SHP77 (cell line): ENCODE measurements around the gene DDOST.
A peak's percentile ranks its signal among the peaks of the same experiment; 100 is the strongest.
"Not testable (repeated sequence)": the region's sequence is repeated elsewhere in the genome, so short reads cannot be mapped to it uniquely, and the experiment has no call there.

Experiments
- DNase-seq, 2 experiments: peaks; one replicate each; lab custom pipeline; 2025; lab: John Stamatoyannopoulos, UW

Gene DDOST

DNA sequence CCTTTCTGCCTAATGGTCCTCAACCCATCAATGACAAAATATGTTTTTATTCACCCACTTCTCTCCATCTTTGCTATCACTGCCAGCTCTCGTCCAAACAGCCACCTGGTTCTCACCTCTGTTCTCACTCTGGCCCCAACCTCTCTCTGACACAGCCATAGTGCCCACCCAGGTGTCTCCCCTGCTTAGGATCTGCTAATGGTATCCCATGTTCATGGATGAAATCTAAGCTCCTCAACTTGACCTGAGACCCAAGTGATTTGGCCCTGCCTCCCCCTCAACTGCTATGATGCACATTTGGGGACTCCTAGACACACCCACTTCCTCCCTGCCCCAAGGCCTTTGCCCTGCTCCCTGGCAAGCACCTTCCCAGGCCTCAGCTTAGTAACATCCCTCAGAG is 30.7 kb upstream of the DDOST start:
- DNase-seq, result no peak

DNA sequence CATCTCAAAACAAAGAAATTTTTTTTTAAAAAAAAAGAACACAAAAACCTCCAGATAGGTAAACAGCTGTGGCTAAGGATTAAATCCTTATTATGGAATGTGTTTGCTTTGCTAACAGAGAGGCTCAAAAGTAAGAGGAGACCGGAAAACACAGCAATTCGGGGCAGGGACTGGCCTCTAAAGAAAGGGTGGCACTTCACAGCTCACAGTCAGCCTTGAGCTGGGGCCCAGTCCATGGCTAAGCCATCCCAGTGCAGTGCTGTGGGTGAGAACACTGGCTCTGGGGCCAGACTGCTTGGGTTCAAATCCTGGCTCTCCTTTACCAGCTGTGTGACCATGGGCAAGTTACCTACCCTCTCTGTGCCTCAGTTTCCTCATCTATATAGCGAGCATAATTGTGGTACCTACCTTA is 28.5 kb upstream of the DDOST start:
- DNase-seq, result no peak

DNA sequence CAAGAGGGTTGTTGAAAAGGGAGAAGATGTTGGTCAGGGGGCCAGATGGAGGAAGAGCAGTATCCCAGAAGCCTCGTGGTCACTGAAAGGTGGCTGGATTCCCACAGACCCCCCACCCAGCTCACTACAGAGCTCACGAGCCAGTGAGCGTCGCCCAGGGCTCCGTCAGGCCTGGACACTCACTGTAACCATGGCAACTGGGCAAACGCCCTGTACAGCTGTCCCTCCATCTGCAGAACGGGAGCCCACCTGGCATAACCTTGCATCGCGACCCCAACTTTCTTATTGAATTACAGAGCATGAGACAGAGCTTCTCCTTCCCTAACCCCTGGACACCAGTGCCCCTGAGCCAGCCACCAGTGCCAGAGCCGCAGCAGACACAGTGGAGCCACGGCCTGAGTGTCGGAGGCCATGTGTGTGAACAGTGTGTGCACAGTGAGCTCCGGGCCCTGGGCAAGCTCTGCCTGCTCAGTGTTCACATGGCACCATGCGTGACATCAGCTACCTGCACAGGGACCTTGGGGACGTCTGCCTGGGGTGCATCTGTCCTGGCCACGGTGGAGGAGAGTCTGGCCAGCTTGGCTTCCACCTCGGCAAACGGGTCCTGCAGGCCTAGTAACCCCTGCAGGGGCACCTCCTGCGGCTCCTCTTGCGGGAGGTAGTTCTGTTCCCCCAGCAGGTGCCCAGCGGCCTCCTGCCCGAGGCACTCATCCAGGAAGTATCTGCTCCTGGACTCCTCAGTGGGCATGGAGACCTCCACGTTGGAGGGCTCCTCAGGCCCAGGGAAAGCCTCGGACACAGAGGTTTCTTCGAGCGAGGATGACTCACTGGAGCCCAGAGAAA is 25.9 kb upstream of the DDOST start:
- peak in 1 of 2 experiments; percentile 53 for DNase-seq

DNA sequence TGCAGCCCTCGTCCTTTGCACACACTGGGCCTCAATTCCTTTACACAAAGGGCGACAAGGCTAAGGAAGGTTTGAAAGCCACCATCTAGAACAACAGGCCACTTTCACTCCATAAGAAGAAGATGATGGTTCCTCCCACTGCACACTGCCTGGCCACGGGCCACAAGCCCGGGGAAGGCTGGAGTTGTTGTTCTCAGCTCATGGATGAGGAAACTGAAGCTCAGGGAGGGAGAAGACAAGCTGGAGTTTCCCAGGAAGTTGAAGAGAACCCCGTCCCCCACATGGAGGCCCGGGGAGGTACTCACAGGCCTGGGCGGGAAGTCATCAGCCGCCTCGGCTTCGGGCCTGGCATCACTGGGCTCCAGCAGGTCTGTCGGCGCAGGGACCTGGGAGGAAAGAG is 24.6 kb upstream of the DDOST start:
- no peak for DNase-seq

DNA sequence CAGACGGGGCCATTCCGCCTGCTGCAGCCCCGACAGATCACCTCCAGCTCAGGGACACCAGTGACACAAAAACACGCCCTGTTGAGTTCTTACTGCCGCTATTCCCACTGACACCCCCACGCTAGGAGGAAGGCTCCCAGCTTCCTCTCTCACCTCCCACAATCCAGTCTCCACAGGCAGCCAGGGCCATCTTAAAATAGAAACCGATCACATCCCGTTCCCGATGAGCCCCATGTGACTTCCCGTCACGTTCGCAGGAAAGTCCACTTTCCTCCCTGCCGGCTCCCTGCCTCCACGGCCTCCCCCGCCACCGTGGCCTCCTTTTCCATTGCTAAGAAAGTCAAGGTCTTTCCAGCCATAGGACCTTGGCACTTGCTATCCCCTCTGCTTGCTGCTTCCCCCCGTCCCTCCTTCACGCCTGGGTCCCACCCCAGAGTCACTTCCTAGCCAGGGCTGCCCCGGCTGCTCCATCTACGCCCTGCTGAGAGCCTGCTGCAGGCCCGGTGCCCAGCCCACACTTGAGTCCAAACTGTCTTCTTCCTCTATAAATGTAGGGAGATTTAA is 24.0 kb upstream of the DDOST start:
- no peak for DNase-seq

DNA sequence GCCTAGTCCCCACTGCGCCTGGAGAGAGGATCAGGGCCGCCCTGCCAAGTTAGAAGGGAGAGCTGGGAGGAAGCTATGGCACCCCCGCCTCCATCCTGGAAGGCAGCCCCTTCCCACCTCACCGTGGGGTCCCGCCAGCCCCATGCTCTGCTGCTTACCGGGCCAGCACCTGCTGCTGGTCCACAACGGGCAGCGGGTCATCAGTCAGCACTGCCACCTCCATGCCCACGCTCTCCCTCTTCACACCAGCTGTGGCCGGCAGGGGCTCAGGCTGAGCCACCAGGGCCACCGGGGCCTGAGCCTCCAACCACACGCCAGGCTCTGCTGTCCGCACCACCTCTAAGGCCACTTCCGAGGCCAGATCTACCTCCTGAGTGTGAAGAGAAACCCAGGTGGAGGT is 23.5 kb upstream of the DDOST start:
- no peak for DNase-seq

DNA sequence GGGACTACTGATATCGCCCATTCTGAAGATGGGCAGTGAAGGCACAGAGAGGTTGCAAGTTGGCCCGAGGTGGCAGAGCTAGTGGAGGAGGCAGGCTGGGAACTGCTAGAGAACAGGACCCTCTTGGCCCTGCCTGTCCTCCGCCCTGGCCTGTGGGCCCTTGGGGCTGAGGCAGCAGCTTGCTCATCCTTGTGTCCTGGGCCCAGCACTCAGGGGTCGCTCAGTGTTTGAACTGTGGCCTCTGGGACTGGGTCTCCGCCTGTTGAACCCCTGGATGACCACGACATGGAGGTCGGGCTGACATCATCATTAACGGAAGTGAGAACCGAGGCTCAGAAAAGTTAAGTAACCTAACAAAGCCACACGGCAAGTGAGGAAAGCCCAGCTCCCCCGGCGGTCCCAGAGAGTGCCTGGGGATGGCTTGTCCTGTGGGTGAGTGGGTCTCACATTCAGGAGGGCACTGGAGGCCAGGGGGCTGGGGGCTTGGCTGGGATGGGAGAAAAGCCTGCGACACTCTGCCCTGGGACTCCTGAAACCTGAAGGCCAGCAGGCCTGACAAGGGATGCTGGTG is 23.0 kb upstream of the DDOST start:
- no peak for DNase-seq

DNA sequence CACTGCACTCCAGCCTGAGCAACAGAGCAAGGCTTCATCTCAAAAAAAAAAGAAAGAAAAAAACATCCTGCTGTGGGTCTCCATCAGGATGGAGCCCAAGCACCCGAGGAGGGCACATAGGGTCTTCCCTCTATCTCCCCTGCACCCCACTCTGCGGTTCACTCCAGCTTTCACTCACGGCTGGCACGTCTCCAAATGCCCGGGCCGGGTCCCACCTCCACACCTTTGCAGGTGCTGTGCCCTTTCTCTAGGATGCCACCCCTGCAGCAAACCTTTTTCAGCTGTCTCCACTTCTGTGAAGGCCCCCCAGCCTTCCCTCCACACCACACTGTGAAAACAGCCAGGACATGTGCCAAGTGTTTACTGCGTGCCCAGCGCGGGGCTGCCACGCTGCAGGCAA is 22.4 kb upstream of the DDOST start:
- no peak for DNase-seq

DNA sequence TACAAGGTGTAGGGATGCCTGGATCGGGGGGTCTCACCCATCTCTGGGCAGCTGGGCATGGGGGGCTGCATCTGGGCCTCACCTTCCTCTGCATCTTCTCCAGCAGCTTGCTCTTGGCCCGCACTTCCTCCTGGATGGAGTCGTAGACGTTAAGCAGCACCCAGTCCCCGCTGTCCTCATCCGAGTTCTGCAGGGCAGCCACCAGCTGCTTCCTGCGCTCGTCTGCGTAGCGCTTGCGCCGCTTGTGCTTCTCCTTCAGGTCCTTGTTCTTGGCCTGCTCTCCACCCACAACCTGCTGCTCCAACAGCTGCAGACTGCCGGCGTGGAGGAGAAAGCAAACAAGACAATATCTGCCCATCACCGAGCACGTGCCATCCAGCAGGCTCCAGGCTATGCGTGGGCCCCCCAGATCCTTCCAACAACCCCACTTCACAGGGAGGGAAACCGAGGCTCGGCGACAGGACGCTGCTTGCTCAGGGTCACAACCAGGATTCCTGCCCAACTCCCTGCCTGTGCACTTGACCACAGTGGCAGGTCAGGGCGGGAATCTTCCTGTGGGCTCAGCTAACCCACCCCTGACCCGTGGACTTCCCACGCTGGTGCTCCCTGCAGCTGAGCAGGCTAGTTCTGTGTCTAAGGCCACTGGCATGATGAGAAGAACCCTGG is 21.5 kb upstream of the DDOST start:
- peak; percentile 42 to 82 for DNase-seq

DNA sequence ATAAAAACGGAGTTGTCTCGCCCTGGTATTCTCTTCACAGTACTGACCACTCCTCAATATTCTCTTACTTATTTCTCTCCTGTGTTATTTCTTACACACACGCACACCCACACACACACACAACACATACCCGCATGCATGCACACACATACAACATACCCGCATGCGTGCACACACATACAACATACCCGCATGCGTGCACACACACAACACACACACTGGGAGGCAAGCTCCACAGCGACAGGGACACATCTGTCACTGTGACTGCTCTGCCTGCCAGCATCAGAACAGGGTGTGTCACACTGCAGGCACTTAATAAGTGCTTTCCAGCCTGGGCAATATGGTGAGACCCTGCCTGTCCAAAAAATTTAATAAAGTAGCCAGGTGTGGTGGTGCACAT is 20.8 kb upstream of the DDOST start:
- peak in 1 of 2 experiments; percentile 20 for DNase-seq

DNA sequence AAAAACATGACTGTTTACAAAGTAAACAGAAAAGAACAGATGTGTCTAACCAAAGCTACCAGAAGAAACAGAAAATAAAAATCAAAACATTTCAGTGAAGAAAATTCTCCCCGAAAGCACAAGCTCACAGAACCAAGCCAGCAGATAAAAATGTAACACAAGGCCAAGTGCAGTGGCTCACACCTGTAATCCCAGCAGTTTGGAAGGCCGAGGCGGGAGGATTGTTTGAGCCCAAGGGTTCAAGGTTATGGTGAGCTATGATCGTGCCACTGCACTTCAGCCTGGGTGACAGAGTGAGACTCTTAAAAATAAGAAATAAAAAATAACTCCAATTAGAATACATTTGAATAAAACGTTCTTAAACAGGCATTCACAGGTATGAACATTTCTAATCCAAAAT is 19.1 kb upstream of the DDOST start:
- no peak for DNase-seq

DNA sequence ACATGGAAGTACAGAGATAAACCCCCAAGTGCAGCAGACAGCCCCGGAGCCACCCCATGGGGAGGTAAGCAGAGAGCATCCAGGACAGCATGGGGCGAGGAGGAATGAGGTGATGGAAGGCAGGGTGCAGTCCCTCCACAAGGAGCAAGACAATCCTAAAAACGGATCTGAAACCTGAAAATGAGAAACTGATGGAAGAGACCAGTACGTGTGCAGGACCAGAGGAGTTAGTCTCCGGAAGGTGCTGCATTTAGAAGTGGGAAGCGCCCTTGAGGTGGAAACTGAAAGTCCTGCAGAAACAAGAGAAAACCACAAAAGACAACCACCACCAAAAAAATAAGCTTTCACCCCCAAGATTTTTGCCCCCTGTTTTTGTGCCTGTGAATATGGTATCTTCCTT is 17.4 kb upstream of the DDOST start:
- no peak for DNase-seq

DNA sequence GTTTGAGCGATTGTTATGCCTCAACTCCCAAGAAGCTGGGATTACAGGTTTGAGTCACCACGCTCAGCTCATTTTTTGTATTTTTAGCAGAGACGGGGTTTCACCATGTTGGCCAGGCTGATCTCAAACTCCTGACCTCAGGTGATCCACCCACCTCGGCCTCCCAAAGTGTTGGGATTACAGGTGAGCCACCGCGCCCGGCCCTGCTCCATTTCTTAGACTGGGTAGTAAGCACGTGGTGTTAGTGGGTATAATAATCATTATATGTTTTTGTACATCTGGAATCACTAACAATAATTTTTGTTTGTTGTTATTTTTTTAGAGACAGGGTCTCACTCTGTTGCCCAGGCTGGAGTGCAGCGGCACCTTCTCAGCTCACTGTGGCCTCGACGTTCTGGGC is 12.5 kb upstream of the DDOST start:
- not testable (repeated sequence) for DNase-seq

DNA sequence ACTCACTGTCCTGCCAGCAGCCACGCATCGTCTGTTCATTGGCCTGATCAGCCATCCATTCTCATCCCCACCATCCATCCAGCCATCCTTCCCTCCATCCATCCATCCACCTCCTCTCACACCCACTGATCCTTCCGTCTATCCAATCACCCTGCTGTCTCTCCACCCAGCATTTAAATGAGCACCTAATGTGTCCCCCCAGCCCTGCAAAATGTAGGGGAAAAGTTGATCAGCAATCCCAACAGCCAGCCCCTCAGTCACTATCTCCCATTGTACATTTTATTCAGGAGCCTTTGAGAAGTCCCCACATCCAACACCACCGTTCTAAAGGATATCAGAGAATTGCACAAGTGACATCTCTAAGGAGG is 11.1 kb upstream of the DDOST start:
- no peak for DNase-seq

DNA sequence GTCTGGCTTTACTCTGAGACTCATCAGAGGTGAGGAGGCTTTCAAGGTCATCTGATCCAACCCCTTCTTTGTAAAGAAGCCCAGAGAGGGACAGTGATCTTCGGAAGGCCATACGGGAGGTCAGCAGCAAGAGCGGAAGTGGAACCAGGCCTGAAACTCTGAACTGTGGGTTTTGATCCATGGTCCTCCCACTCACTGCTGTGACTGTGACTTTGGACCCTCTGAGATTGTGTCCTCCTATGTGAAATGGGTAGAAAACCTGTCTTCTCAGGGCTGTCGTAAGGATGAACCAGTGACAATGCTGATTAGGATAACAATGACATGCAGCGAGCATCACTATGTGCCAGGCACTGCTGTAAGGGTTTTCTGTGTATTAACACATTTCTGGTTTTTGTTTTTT is 9.8 kb upstream of the DDOST start:
- no peak for DNase-seq

DNA sequence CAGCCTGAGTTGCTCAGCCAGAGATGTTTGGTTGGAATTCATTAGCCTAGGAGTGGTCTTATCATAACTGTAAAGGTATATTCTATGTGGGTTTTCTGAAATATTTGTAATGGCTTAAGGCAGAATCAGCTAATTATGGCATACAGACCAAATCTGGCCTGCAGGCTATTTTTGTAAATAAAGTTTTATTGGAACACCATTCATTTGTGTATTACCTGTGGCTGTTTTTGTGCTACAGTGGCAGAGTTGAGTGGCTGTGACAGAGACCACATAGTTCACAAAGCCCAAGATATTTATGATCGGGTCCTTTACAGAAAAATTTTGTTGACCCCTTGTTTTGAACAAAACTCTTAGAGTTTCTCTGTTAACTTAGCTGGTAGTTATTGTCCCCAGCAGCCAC is 7.4 kb upstream of the DDOST start:
- DNase-seq, result no peak

DNA sequence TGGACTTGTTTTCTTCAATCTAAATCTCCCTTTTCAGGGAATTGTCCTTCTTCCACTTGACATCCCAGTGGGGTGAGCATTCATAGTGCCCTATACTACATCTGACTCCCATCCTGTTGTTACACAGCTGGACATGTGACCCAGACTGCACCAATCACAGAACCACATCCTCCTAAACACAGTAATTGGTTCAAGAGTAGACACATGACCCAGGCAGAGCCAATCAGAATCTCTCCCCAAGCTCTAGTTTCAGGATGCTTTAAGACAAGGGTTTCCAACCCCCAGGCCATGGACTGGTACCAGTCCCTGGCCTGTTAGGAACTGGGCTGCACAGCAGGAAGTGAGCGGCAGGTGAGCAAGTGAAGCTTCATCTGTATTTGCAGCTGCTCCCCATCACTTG is 5.6 kb upstream of the DDOST start:
- peak; percentile 57 to 68 for DNase-seq

DNA sequence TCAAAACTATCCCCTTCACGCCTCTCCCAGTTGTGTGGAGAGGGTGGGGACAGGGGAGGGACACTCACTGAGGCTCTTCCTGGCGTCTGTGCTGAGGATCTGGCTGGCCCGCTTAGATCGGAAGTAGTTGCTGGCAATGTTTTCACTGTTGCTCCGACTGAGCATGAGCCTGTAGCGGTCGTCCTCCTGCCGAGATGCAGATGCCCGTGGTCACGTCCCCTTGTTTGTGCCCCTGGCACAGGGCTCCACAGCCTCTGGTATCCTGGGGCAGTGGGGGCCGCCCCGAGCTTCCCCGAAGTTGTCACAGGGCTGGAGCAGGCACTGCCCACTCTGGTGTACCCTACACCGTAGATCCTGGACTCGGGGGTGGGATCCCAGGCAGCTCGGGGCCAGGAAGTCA is 5.0 kb upstream of the DDOST start:
- DNase-seq, result no peak

DNA sequence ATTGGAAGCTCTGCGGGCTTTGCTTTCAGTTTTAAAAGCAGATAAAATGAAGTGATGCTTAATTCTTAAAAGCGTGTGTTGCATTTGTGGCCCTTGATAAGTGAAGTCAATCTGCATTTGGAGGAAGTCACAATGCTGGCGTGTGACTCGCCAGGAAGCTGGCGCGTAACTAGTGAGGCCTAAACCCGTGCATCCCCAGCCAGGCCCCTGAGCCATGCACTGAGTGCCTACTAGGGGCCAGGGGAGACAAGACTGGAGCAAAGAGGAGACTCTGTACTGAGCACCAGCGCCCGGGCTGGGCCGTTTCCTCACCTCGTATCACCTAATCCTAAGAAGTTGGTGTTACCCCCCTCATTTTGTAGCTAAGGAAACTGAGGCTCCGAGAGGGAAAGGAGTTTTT is 4.6 kb upstream of the DDOST start:
- no peak for DNase-seq

DNA sequence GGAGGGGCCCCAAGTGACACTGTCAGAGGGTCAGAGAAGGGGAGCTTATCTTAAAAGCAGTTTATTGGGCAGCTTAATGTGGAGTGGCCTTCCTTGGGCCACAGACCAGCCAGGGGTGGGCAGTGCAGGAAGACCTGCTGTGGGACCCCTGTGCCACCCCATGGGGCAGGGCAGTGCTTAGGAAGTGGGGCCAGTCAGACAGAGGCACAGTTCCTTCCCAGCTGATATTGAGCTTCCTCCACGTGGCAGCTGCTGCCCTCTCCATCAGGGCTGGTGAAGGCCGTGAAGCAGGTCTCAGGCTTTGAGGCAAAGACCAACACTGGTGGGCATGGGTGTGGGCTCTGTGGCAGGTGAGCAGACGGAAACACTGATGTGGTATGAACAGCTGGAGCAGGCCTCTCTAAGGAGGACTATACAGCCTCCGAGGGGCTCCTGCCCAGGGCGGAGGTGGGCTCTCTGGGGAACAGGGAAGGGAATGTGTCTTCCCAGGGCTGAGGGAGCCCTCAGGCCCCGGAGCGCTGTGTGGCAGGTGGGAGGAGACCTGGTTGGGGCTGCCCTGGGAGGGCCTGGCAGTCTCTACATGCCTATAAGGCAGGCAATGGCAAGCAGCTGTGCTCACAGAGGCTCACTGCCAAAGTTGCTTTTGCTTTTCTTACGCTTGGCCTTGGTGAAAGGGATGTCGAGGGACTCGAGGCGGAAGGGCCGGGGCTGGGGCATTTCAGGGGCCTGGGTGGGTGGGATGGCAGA is 3.0 kb upstream of the DDOST start:
- DNase-seq, result peak in 1 of 2 experiments; percentile 25

DNA sequence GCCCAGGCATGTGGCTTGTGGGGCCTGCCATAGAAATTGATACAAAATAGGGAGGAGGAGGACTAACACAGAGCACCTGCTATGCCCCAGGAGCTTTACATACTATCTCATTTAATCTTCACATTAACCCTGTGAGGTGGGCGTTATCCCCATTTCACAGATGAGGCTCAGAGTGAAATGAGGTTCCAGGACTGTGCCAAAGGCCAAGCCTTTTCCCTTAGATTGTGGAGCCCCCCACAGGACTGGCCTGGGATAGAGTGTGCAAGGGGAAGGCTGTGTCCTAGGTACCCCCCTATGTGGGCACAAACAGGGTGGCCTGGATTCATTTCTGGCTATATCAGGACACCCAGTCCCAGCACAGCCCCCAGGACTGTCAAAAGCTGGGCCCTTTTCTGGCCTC is 2.2 kb upstream of the DDOST start:
- no peak for DNase-seq

DNA sequence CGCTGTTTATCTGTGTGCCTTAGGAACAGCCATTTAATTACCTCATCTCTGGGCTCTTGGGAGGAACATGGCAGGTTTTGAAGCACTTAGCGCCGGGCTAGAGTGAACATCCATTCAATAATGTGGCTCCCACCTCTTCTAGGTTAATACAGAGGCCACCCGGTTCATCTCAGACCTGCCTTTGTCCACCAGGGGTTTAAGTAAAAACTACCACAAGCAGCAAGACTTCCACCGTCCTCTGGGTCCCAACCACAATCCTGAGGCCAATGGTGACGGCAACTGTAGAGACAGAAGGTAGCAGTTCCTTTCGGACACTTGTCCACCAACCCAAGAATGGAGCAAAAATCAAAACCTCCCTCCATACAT is 924 bp upstream of the DDOST start:
- no peak for DNase-seq

DNA sequence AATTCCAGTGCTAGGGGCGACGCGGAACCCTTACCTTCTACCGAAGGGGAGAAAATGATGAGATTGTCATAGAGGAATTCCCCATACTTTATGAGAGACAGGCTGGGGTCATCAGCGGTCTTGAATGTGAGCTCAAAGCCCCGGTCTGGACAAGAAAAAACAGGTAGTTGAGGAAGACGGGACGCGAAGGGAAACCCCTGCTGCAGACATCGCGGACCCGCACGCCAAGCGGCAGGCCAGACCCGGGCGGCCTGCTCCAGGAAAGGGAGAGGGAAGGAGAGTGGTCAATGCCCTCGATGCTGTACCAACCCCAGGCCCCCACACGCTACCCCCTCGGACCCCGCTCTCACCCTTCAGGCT is 342 bp downstream of the DDOST start:
- no peak for DNase-seq
